BJ (cell line): ENCODE data around the gene ISCU. TPM values are rescaled to one million over a fixed set of nuclear protein-coding genes. Genes with fewer than 3 reads are reported as not detected.

ENCODE experiments used
- CTCF ChIA-PET: fragments of 350-600 bp; formaldehyde crosslinking; extraction: SDS; loops from one replicate; lab custom pipeline; 2021; ENCODE audit warnings: antibody characterized with exemption, inconsistent platforms; lab: Yijun Ruan, JAX
- POLR2A ChIA-PET: fragments of 300-600 bp; sonication (Branson Sonifier 250); formaldehyde crosslinking; extraction: SDS; loops from one replicate; lab custom pipeline; 2021; ENCODE audit warnings: antibody characterized with exemption; lab: Charles Lee
- DNase-seq: peaks from one replicate; pipeline ENCODE4 v3.0.0-alpha.2; 2011; ENCODE audit warnings: low read depth
- H3K27me3 ChIP-seq: 2 replicates; pipeline ENCODE4 v1.6.0; 2011; ENCODE audit warnings: low read length; ENCODE audit not compliant: control insufficient read depth, insufficient read depth
- H3K36me3 ChIP-seq: 2 replicates; pipeline ENCODE4 v1.5.1; 2011; ENCODE audit warnings: low read length; ENCODE audit not compliant: control insufficient read depth, insufficient read depth
- H3K4me3 ChIP-seq: 2 replicates; pipeline ENCODE4 v1.5.1; 2011; ENCODE audit warnings: low read depth, mild to moderate bottlenecking, control low read depth, low read length
- polyA plus RNA-seq: library from polyadenylated mRNA; depleted of rRNA; stranded (reverse); fragments of >200 nt; gene quantifications from 2 replicates; pipeline ENCODE4 v1.2.3, GENCODE V29; 2011
- TF ChIP-seq, protein P1 (sequence below): IDR thresholded peaks from 2 replicates; pipeline ENCODE4 v1.5.1; 2011; ENCODE audit warnings: low read depth, mild to moderate bottlenecking, control low read depth, inconsistent platforms, low read length, moderate library complexity; ENCODE audit not compliant: insufficient read depth

Gene ISCU
- polyA plus RNA-seq, 1 experiment, result 125 TPM

DNA sequence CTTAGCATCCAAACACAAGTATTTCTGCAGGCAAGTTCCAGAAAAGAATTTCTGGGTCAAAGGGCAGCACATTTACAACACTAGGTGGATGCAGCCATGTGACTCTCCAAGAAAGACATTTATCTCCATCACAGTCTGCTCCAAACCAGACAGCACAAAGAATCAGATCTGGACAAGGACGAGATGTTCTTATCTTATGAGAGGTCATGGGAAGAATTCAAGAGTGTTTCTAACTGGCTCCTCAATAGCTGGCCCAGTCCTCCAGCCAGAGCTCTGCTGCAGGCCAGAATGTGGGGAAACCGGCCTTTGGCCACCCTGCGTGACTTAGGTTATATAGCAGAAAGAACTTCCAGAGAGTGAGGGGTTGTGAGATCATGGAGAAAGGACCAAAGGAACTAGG, 18.1 kb downstream of the ISCU start:
- H3K36me3 ChIP-seq, result no peaks in the 10 kb centered on the region
- ChIA-PET POLR2A (no interaction called here), CTCF (interaction anchor here (1.9 kb wide), 1 partner anchor 38 kb away, joined by 6 read pairs; no protein-coding TSS in a partner anchor)
- H3K27me3 ChIP-seq, result no peaks in the 10 kb centered on the region
- TF ChIP-seq, protein P1, sequence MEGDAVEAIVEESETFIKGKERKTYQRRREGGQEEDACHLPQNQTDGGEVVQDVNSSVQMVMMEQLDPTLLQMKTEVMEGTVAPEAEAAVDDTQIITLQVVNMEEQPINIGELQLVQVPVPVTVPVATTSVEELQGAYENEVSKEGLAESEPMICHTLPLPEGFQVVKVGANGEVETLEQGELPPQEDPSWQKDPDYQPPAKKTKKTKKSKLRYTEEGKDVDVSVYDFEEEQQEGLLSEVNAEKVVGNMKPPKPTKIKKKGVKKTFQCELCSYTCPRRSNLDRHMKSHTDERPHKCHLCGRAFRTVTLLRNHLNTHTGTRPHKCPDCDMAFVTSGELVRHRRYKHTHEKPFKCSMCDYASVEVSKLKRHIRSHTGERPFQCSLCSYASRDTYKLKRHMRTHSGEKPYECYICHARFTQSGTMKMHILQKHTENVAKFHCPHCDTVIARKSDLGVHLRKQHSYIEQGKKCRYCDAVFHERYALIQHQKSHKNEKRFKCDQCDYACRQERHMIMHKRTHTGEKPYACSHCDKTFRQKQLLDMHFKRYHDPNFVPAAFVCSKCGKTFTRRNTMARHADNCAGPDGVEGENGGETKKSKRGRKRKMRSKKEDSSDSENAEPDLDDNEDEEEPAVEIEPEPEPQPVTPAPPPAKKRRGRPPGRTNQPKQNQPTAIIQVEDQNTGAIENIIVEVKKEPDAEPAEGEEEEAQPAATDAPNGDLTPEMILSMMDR, result no peak
- H3K4me3 ChIP-seq, result no peak overlapping the region
- DNase-seq, result no peak

DNA sequence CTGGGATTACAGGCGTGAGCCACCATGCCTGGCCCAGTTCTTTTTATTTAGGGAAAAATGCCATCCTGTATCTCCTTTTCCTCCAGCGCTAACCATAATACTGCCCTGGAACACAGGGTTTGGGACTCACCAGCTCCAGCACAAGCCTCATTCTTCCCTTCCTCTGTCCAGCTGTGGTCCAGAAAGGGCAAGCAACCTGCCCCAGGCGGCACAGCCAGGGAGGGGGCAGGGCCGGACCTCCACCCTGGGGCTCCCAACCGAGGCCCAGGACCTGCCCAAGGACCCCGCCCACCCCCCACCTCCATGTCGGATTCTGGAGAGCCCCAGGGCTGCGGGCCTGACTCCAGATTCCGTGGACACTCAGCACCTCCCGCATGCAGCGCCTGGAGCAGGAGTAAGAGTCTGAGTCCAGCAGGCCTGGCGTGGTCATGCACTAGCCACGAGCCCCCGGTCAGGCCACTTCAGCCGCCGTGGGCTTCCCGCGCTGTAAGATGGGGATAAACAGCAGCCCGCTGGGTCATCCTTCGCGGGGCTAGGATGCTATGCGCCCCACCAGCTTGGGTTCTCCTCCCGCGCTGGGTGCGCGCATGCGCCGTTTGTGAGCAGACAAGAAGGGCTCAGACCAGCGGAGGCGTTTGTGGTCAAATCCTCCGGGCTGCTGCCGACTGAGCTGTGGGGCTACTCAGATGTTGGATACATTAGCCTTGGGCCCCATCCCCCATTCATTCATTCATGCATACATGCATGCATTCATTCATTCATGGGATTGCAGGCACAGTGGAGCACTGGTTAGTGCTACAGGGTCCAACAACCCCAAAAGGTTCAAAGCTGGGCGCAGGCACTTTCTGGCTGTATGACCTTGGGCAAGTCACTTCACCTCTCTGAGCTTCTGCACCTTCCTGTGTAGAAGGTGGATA, 19.2 kb downstream of the ISCU start:
- DNase-seq, result no peak
- CTCF ChIA-PET, result interaction anchor here (1.1 to 1.4 kb wide), 2 partner anchors 36 to 48 kb away, joined by 3 to 4 read pairs; no protein-coding TSS in a partner anchor
- no peaks in the 10 kb centered on the region for H3K27me3 ChIP-seq
- no peaks in the 10 kb centered on the region for H3K36me3 ChIP-seq
- POLR2A ChIA-PET, result no interaction called here
- TF ChIP-seq, protein P1, result no peak
- no peak overlapping the region for H3K4me3 ChIP-seq

GRCh38 chr12:108582509-108582908, 20.1 kb downstream of the ISCU start:
- POLR2A ChIA-PET, result no interaction called here
- TF ChIP-seq, protein P1, result no peak
- CTCF ChIA-PET, result interaction anchor here (1.1 to 1.4 kb wide), 3 partner anchors 13 to 47 kb away, joined by 3 to 4 read pairs (median 3); no protein-coding TSS in a partner anchor
- DNase-seq, result no peak
- Histone ChIP-seq H3K36me3 (no peaks in the 10 kb centered on the region), H3K4me3 (no peak overlapping the region), H3K27me3 (no peaks in the 10 kb centered on the region)

- Histone ChIP-seq H3K27me3 (no peaks in the 10 kb centered on the region), H3K4me3 (no peak overlapping the region), H3K36me3 (no peaks in the 10 kb centered on the region)
- ChIA-PET POLR2A (no interaction called here), CTCF (interaction anchor here (1.2 to 1.4 kb wide), 2 partner anchors 14 to 35 kb away, joined by 3 to 4 read pairs; no protein-coding TSS in a partner anchor)
- DNase-seq, result no peak
- TF ChIP-seq, protein P1, result no peak
Measured at GRCh38 chr12:108582978-108583770, 20.8 kb downstream of the ISCU start.

DNA sequence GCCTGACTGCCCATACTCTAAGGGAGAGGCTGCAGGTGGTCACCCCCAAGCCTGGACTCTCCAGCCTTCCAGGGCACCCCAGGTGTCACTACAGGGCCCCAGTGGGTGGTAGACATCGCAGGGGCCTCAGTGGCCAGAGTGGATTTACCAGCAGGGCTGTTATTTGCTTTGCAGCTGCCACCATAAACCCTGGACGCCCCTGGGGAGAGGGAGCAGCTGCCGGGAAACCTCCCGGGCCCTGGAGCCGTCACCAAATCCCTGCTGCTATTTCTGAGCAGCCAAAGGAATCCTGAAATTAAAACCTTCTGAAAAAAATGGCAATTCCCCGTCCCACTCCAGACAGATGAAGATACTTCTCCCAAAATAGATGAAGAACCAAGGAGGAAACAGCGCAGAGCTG, 21.6 kb downstream of the ISCU start:
- POLR2A ChIA-PET, result no interaction called here
- DNase-seq, result no peak
- H3K4me3 ChIP-seq, result no peak overlapping the region
- H3K36me3 ChIP-seq, result no peaks in the 10 kb centered on the region
- no peaks in the 10 kb centered on the region; the same call in 1 of the 2 replicates for H3K27me3 ChIP-seq
- CTCF ChIA-PET, result interaction anchor here (2.9 kb wide), 1 partner anchor 34 kb away, joined by 9 read pairs; no protein-coding TSS in a partner anchor
- TF ChIP-seq, protein P1, result no peak
